C4-2B (cell line): ENCODE results near the gene QSOX1.

ENCODE experiments used
- H3K27ac ChIP-seq: fragments of 450-650 bp; 2 replicates; pipeline ENCODE4 v1.5.1; 2017
- CTCF ChIP-seq: fragments of 450-650 bp; conservative IDR thresholded peaks from 2 replicates; pipeline ENCODE4 v1.5.1; 2017; ENCODE audit warnings: mild to moderate bottlenecking
- ZFX ChIP-seq: fragments of 450-650 bp; IDR thresholded peaks from 2 replicates; pipeline ENCODE4 v1.6.1; 2017

The QSOX1 gene

GRCh38 chr1:180227861-180228647 is 73.4 kb downstream of the QSOX1 start:
- no peak for TF ChIP-seq CTCF
- no peak for TF ChIP-seq ZFX
- no peak overlapping the region for H3K27ac ChIP-seq

GRCh38 chr1:180228648-180229482 is 74.2 kb downstream of the QSOX1 start:
- TF ChIP-seq CTCF (no peak), ZFX (peak; percentile 78)
- peak overlapping the region; percentile 35 for H3K27ac ChIP-seq

- H3K27ac ChIP-seq: peak within 1 kb of the TSS; percentile 35
- no peak; the same call in 1 of the 2 replicates for TF ChIP-seq CTCF
- TF ChIP-seq ZFX: peak; percentile 57; the same call in 1 of the 2 replicates
Observed at GRCh38 chr1:180229483-180230415, 75.1 kb downstream of the QSOX1 start, which contains the start of gene LHX4. Gene LHX4 (plus strand): TSS chr1:180230264. CDS start chr1:180230530, 266 bp downstream.

- TF ChIP-seq CTCF: no peak
- no peak for TF ChIP-seq ZFX
- H3K27ac ChIP-seq: no peak overlapping the region
Observed at GRCh38 chr1:180230416-180230790, 75.7 kb downstream of the QSOX1 start.

- TF ChIP-seq ZFX (no peak), CTCF (no peak)
- H3K27ac ChIP-seq: no peak overlapping the region
Observed at GRCh38 chr1:180230791-180231505, 76.3 kb downstream of the QSOX1 start.

GRCh38 chr1:180231506-180231921 is 76.8 kb downstream of the QSOX1 start:
- no peak overlapping the region for H3K27ac ChIP-seq
- TF ChIP-seq ZFX (no peak), CTCF (peak; percentile 18; the same call in 1 of the 2 replicates)
